ENCODE data around the gene PROSER3.

PROSER3 gene

DNA sequence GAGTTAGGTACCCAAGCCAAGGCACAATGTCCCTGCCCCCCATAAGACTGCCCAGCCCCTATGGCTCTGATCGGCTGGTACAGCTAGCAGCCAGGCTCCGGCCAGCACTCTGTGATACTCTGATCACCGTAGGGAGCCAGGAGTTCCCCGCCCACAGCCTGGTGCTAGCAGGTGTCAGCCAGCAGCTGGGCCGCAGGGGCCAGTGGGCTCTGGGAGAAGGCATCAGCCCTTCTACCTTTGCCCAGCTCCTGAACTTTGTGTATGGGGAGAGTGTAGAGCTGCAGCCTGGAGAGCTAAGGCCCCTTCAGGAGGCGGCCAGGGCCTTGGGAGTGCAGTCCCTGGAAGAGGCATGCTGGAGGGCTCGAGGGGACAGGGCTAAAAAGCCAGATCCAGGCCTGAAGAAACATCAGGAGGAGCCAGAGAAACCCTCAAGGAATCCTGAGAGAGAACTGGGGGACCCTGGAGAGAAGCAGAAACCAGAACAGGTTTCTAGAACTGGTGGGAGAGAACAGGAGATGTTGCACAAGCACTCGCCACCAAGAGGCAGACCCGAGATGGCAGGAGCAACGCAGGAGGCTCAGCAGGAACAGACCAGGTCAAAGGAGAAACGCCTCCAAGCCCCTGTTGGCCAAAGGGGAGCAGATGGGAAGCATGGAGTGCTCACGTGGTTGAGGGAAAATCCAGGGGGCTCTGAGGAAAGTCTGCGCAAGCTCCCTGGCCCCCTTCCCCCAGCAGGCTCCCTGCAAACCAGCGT is 43.2 kb upstream of the PROSER3 start:
- DNase-seq (ENCODE audit: low read depth) = no peak
- no peak overlapping the region for H3K4me3 ChIP-seq (ENCODE audit: low read depth, low read length)
- TF ChIP-seq, protein P1, sequence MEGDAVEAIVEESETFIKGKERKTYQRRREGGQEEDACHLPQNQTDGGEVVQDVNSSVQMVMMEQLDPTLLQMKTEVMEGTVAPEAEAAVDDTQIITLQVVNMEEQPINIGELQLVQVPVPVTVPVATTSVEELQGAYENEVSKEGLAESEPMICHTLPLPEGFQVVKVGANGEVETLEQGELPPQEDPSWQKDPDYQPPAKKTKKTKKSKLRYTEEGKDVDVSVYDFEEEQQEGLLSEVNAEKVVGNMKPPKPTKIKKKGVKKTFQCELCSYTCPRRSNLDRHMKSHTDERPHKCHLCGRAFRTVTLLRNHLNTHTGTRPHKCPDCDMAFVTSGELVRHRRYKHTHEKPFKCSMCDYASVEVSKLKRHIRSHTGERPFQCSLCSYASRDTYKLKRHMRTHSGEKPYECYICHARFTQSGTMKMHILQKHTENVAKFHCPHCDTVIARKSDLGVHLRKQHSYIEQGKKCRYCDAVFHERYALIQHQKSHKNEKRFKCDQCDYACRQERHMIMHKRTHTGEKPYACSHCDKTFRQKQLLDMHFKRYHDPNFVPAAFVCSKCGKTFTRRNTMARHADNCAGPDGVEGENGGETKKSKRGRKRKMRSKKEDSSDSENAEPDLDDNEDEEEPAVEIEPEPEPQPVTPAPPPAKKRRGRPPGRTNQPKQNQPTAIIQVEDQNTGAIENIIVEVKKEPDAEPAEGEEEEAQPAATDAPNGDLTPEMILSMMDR (IDR thresholded peaks at IDR 0.05; ENCODE audit: control insufficient read depth, extremely low read depth, insufficient read depth) = no peak

DNA sequence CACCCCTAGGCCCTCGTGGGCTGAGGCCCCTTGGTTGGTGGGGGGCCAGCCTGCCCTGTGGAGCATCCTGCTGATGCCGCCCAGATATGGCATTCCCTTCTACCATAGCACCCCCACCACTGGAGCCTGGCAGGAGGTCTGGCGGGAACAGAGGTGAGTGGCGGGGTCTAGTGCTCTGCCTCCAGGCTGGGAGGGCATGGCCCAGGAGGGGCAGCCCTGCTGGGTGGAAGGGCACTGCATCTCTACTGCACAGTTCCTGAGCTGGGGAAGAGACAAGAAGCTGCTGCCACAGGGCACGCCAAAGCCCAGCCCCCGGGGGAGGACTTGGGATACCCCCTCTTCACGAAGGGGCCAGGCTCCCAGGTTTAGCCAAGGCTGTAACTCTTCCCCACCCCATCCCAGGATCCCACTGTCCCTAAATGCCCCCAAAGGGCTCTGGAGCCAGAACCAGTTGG is 42.6 kb upstream of the PROSER3 start:
- DNase-seq (ENCODE audit: low read depth) = no peak
- peak overlapping the region; percentile 64 for H3K4me3 ChIP-seq (ENCODE audit: low read depth, low read length)
- TF ChIP-seq, protein P1 (IDR thresholded peaks at IDR 0.05; ENCODE audit: control insufficient read depth, extremely low read depth, insufficient read depth) = no peak

DNA sequence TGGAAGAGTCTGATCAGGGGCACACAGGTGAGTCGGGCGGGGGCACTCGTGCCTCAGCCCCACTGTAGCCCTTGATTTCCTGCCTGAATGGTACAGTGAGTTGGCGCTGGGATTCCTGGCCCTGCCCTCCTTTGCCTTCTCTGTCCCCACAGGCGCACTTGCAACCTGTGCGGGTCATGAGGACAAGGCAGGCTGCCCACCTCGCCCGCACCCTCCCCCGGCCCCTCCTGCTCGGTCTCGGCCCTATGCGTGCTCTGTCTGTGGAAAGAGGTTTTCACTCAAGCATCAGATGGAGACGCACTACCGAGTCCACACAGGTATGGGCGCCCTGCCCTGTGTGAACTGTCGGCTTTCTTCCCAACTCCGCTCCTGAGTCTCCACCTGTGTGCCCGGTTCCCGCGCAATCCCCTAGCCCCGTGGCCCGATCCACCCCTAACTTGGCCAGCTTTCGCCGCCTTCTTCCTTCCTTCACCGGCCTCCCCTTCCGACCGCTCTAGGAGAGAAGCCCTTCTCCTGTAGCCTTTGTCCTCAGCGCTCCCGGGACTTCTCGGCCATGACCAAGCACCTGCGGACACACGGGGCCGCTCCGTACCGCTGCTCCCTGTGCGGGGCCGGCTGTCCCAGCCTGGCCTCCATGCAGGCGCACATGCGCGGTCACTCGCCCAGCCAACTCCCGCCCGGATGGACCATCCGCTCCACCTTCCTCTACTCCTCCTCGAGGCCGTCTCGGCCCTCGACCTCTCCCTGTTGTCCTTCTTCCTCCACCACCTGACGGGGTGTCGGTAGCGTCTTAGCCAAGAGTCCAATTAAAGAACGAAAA is 41.8 kb upstream of the PROSER3 start:
- no peak for DNase-seq (ENCODE audit: low read depth)

DNA sequence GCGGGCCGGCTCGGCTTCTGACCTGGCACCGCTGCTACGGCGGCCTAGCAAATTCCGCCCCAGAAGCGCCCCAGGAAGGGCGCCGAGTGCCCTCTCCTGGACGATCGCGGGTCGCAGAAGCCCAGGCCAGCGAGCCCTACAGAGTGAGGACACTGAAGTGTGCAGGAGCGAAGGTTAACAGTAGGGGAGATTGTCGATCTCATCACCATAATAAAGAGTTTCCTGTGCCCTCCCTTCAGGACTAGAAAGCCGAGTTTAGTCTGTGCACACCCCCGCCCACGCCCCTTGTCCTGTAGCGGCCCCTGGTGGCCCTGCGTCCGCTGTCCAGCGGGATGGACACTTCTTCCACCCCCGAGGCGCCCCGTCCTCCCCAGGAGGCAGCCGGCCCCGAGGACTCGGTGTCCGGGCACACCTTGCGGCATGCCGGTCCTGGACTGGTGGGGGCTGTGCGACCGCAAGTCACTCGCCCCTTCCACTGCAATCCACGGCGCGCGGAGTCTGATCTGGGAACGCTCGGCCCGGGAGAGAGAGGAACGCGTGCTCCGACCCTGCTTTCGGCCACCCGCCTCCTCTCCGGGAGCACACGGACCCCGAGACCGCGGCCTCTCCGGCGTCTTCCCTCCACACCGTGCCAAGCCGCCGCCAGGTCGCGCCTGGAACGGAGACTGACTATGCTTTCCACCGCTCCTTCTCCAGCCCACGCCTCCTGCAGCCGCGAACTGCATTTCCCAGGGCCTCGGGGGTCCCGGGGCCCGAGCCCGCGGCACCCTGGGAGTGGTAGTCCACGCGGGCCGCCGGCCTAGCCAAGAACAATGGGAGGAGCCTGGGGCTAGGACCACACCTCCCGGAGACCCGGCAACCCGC is 40.9 kb upstream of the PROSER3 start:
- peak overlapping the region; percentile 64 for H3K4me3 ChIP-seq (ENCODE audit: low read depth, low read length)
- TF ChIP-seq, protein P1 (IDR thresholded peaks at IDR 0.05; ENCODE audit: control insufficient read depth, extremely low read depth, insufficient read depth) = peak; percentile 83
- DNase-seq (ENCODE audit: low read depth) = peak; percentile 84

More for the DNA sequence above, 41.8 kb upstream of the PROSER3 start:
- peak overlapping the region; percentile 64 for H3K4me3 ChIP-seq (ENCODE audit: low read depth, low read length)
- TF ChIP-seq, protein P1 (IDR thresholded peaks at IDR 0.05; ENCODE audit: control insufficient read depth, extremely low read depth, insufficient read depth) = no peak; the same call in 1 of the 2 replicates

DNA sequence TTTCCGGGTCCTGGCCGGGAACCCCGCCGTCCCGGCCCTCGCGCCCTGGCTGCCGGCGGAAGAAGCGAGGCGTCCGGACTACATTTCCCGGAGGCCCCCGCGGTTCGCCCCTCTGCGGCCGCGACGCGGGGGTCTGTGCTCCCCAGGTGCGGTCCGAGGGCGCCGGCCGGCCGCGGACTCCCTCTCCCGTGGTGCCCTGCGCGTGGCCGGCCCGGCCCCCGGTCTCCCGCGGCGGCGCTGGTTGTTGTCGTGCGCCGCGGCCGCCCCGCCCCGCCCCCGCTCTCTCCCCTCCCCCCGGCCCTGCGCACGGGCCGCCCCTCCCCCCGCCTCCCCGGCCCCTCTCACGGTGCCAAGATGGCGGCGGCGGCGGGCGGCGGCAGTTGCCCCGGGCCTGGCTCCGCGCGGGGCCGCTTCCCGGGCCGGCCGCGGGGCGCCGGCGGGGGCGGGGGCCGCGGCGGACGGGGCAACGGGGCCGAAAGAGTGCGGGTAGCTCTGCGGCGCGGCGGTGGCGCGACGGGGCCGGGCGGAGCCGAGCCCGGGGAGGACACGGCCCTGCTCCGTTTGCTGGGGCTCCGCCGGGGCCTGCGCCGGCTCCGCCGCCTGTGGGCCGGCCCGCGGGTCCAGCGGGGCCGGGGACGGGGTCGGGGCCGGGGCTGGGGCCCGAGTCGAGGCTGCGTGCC is 40.2 kb upstream of the PROSER3 start, which contains the start of gene KMT2B:
KMT2B (plus strand) TSS at position 339 of the 680 bp plus-strand sequence; CDS start at position 355, 16 bp downstream.
- H3K4me3 ChIP-seq (ENCODE audit: low read depth, low read length) = peak within 1 kb of the TSS; percentile 80
- TF ChIP-seq, protein P1 (IDR thresholded peaks at IDR 0.05; ENCODE audit: control insufficient read depth, extremely low read depth, insufficient read depth) = no peak
- DNase-seq (ENCODE audit: low read depth) = no peak

Data from LNCaP clone FGC (cell line).